ENCODE results near the gene FLNB.

Gene FLNB

GRCh38 chr3:58121183-58121582 lies 113.0 kb downstream of the FLNB start:
- no peak for TF ChIP-seq CTCF (IDR thresholded peaks at IDR 0.05; ENCODE audit: control insufficient read depth, insufficient read depth, low read depth, low read length, missing control alignments)
- no peak for DNase-seq (ENCODE audit: low read depth)
- H3K4me3 ChIP-seq (ENCODE audit: control insufficient read depth, low read depth, low read length), result no peak overlapping the region

GRCh38 chr3:58122936-58123700 lies 114.9 kb downstream of the FLNB start:
- no peak overlapping the region for H3K4me3 ChIP-seq (ENCODE audit: control insufficient read depth, low read depth, low read length)
- no peak for DNase-seq (ENCODE audit: low read depth)
- no peak for TF ChIP-seq CTCF (IDR thresholded peaks at IDR 0.05; ENCODE audit: control insufficient read depth, insufficient read depth, low read depth, low read length, missing control alignments)

- no peak for DNase-seq (ENCODE audit: low read depth)
- peak; percentile 8 for TF ChIP-seq CTCF (IDR thresholded peaks at IDR 0.05; ENCODE audit: control insufficient read depth, insufficient read depth, low read depth, low read length, missing control alignments)
- H3K4me3 ChIP-seq (ENCODE audit: control insufficient read depth, low read depth, low read length), result no peak overlapping the region
Observed at GRCh38 chr3:58124387-58124786, 116.2 kb downstream of the FLNB start.

- no peak overlapping the region for H3K4me3 ChIP-seq (ENCODE audit: control insufficient read depth, low read depth, low read length)
- no peak for TF ChIP-seq CTCF (IDR thresholded peaks at IDR 0.05; ENCODE audit: control insufficient read depth, insufficient read depth, low read depth, low read length, missing control alignments)
- DNase-seq (ENCODE audit: low read depth), result no peak
Observed at GRCh38 chr3:58129041-58129770, 121.0 kb downstream of the FLNB start.

GRCh38 chr3:58130591-58130990 lies 122.4 kb downstream of the FLNB start:
- no peak overlapping the region for H3K4me3 ChIP-seq (ENCODE audit: control insufficient read depth, low read depth, low read length)
- no peak for TF ChIP-seq CTCF (IDR thresholded peaks at IDR 0.05; ENCODE audit: control insufficient read depth, insufficient read depth, low read depth, low read length, missing control alignments)
- no peak for DNase-seq (ENCODE audit: low read depth)

GRCh38 chr3:58131101-58131825 lies 123.0 kb downstream of the FLNB start:
- H3K4me3 ChIP-seq (ENCODE audit: control insufficient read depth, low read depth, low read length), result no peak overlapping the region
- DNase-seq (ENCODE audit: low read depth), result no peak
- TF ChIP-seq CTCF (IDR thresholded peaks at IDR 0.05; ENCODE audit: control insufficient read depth, insufficient read depth, low read depth, low read length, missing control alignments), result no peak

Measured in AG09309 (cell line).